KMS-11 (cell line): ENCODE data around the gene EEF2KMT.

Experiments
- H2AFZ ChIP-seq: fragments of 200-600 bp; sonication (generic); 2 replicates; pipeline ENCODE4 v1.6.1; 2016; ENCODE audit warnings: antibody characterized with exemption, mixed run types, low read depth
- H3K27ac ChIP-seq: fragments of 200-600 bp; sonication (generic); 2 replicates; pipeline ENCODE4 v1.6.1; 2016; ENCODE audit warnings: mild to moderate bottlenecking, mixed run types
- H3K27me3 ChIP-seq: fragments of 200-600 bp; sonication (generic); 2 replicates; pipeline ENCODE4 v1.6.1; 2017; ENCODE audit warnings: mild to moderate bottlenecking, low read depth, mixed run types, moderate library complexity; ENCODE audit not compliant: insufficient read depth
- H3K36me3 ChIP-seq: fragments of 200-600 bp; sonication (generic); 2 replicates; pipeline ENCODE4 v1.6.1; 2017; ENCODE audit warnings: mild to moderate bottlenecking, mixed run types; ENCODE audit not compliant: insufficient read depth
- H3K4me1 ChIP-seq: fragments of 200-600 bp; sonication (generic); 2 replicates; pipeline ENCODE4 v1.6.1; 2016; ENCODE audit warnings: mild to moderate bottlenecking, low read depth, mixed run types; ENCODE audit not compliant: poor library complexity, severe bottlenecking
- H3K4me2 ChIP-seq: fragments of 200-600 bp; sonication (generic); 2 replicates; pipeline ENCODE4 v1.7.0; 2016; ENCODE audit warnings: mild to moderate bottlenecking, mixed run types
- H3K4me3 ChIP-seq: fragments of 200-600 bp; sonication (generic); IDR thresholded peaks from 2 replicates; pipeline ENCODE4 v1.6.1; 2017; ENCODE audit warnings: low read depth, low read length, mixed read lengths; ENCODE audit not compliant: insufficient read depth
- H3K79me2 ChIP-seq: fragments of 200-600 bp; sonication (generic); 2 replicates; pipeline ENCODE4 v1.6.1; 2016; ENCODE audit warnings: low read depth, mixed run types; ENCODE audit not compliant: insufficient read depth
- H3K9ac ChIP-seq: fragments of 200-600 bp; sonication (generic); 2 replicates; pipeline ENCODE4 v1.6.1; 2016; ENCODE audit warnings: mild to moderate bottlenecking, mixed run types
- H4K20me1 ChIP-seq: fragments of 200-600 bp; sonication (generic); 2 replicates; pipeline ENCODE4 v1.6.1; 2016; ENCODE audit warnings: mild to moderate bottlenecking, mixed run types; ENCODE audit not compliant: insufficient read depth
- CTCF ChIP-seq: fragments of 200-600 bp; sonication (generic); conservative IDR thresholded peaks from 2 replicates; pipeline ENCODE4 v1.6.1; 2017; ENCODE audit warnings: low read depth, mild to moderate bottlenecking, antibody characterized with exemption, low read length, moderate library complexity, mixed read lengths

EEF2KMT gene

GRCh38 chr16:5069048-5069447 is 28.5 kb downstream of the EEF2KMT start:
- Histone ChIP-seq H3K79me2 (peaks cover 15% of the 10 kb centered on the region), H4K20me1 (no peaks in the 10 kb centered on the region), H3K4me2 (no peak overlapping the region)

GRCh38 chr16:5066511-5066910 is 31.1 kb downstream of the EEF2KMT start:
- Histone ChIP-seq H3K27ac (no peak overlapping the region), H3K79me2 (no peaks in the 10 kb centered on the region), H3K27me3 (no peaks in the 10 kb centered on the region; the same call in 1 of the 2 replicates), H3K4me1 (peaks cover 8% of the 10 kb centered on the region), H3K36me3 (no peaks in the 10 kb centered on the region), H4K20me1 (no peaks in the 10 kb centered on the region), H2AFZ (no peak overlapping the region), H3K4me3 (no peak overlapping the region), H3K9ac (no peak overlapping the region), H3K4me2 (no peak overlapping the region)
- no peak for TF ChIP-seq CTCF

More at GRCh38 chr16:5069048-5069447, 28.5 kb downstream of the EEF2KMT start:
- no peak overlapping the region for H3K9ac ChIP-seq
- TF ChIP-seq CTCF, result no peak
- no peak overlapping the region for H2AFZ ChIP-seq
- H3K36me3 ChIP-seq, result no peaks in the 10 kb centered on the region
- H3K27me3 ChIP-seq, result no peaks in the 10 kb centered on the region; the same call in 1 of the 2 replicates
- H3K27ac ChIP-seq, result no peak overlapping the region
- no peak overlapping the region for H3K4me3 ChIP-seq
- H3K4me1 ChIP-seq, result peaks cover 17% of the 10 kb centered on the region

GRCh38 chr16:5065813-5066212 is 31.8 kb downstream of the EEF2KMT start, which contains the start of gene C16orf89:
Gene C16orf89, minus strand, starts transcription at chr16:5065956. Its CDS starts 48 bp downstream, at chr16:5065908.
- H3K27ac ChIP-seq, result no peak within 1 kb of the TSS
- no peaks in the 10 kb centered on the region; the same call in 1 of the 2 replicates for H3K27me3 ChIP-seq
- no peak for TF ChIP-seq CTCF
- no peaks in the 10 kb centered on the region for H4K20me1 ChIP-seq
- H3K4me2 ChIP-seq, result no peak within 1 kb of the TSS
- no peak within 1 kb of the TSS for H3K9ac ChIP-seq
- no peak within 1 kb of the TSS for H2AFZ ChIP-seq
- no peak within 1 kb of the TSS for H3K4me3 ChIP-seq
- H3K79me2 ChIP-seq, result no peaks in the 10 kb centered on the region
- peaks cover under 1% of the 10 kb centered on the region for H3K4me1 ChIP-seq
- no peaks in the 10 kb centered on the region for H3K36me3 ChIP-seq

GRCh38 chr16:5065326-5065725 is 32.3 kb downstream of the EEF2KMT start:
- Histone ChIP-seq H3K27ac (no peak overlapping the region), H3K9ac (no peak overlapping the region), H3K4me3 (no peak overlapping the region), H2AFZ (no peak overlapping the region), H3K4me2 (no peak overlapping the region), H3K79me2 (no peaks in the 10 kb centered on the region), H3K4me1 (no peaks in the 10 kb centered on the region), H4K20me1 (no peaks in the 10 kb centered on the region), H3K36me3 (no peaks in the 10 kb centered on the region), H3K27me3 (no peaks in the 10 kb centered on the region; the same call in 1 of the 2 replicates)
- TF ChIP-seq CTCF, result no peak
